ENCODE results near the gene POLR3B. TPM values are rescaled to one million over a fixed set of nuclear protein-coding genes. Genes with fewer than 3 reads are reported as not detected.

POLR3B gene
- total and polyA plus RNA-seq, 2 of the 8 experiments (the other 6 are each of a cell fraction or from before 2014, with no cell fraction given), result 5.0 to 13.2 TPM

DNA sequence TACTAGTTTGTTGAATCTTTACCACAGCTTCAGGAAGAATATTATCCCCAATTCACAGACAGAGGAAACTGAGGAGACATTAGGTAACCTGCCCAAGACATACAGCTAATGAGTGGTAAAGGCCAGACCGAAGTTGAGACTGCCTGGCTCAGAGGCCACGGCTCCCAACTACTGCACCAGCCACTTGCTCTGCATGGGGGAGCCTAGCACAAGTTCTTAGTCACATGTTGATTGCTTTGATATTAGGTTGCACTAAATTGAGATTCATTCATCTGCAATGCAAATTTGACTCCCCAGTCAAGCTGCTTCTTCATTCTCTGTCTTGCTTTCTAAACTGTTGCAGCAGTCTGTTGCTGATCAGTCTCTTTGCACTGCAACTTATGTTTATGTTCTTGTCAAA, 25.9 kb upstream of the POLR3B start:
- Histone ChIP-seq H2BK15ac (ENCODE audit: low read length) (no peak overlapping the region), H2BK5ac (ENCODE audit: low read depth, low read length) (no peak overlapping the region), H3K4me1 (replicated peaks in 1 of 4; ENCODE audit: control insufficient read depth in 3 of 4, insufficient read depth in 4 of 4, low read length in 3 of 4) (peaks cover 2 to 6% (median 4%) of the 10 kb centered on the region in 4 experiments; a peak in 4 of 7 replicates), H4K91ac (replicated peaks; ENCODE audit: insufficient read length, low read length) (no peak overlapping the region), H3K14ac (ENCODE audit: insufficient read length) (no peak overlapping the region), H3K56ac (replicated peaks; ENCODE audit: insufficient read length, low read depth, low read length) (no peak overlapping the region), H3K9me3 (ENCODE audit: insufficient read depth in 2 of 2, low read depth in 1 of 2, low read length in 1 of 2) (peaks cover 0 to 5% of the 10 kb centered on the region in 2 experiments; a peak in 3 of 4 replicates), H2BK12ac (ENCODE audit: low read depth, low read length) (no peak overlapping the region), H3K4me3 (ENCODE audit: extremely low read depth in 1 of 4, insufficient read depth in 2 of 4, low read depth in 3 of 4, low read length in 4 of 4) (no peak overlapping the region), H3K9ac (replicated peaks in 1 of 4; ENCODE audit: extremely low read depth in 1 of 4, low read depth in 3 of 4, low read length in 3 of 4) (no peak overlapping the region), H3K27me3 (replicated peaks in 1 of 4; ENCODE audit: control insufficient read depth in 3 of 4, extremely low read depth in 1 of 4, insufficient read depth in 3 of 4, low read length in 3 of 4) (no peaks in the 10 kb centered on the region), H3K27ac (ENCODE audit: low read depth, low read length) (no peak overlapping the region), H2BK20ac (ENCODE audit: low read length) (no peak overlapping the region), H4K20me1 (replicated peaks in 1 of 2; ENCODE audit: control insufficient read depth in 1 of 2, insufficient read depth in 2 of 2, low read length in 2 of 2) (no peaks in the 10 kb centered on the region), H3K79me2 (ENCODE audit: control insufficient read depth in 1 of 2, insufficient read depth in 2 of 2, low read length in 2 of 2) (no peaks in the 10 kb centered on the region), H3K79me1 (ENCODE audit: low read depth, low read length) (no peaks in the 10 kb centered on the region), H4K8ac (ENCODE audit: extremely low read depth, insufficient read depth, low read length) (no peak overlapping the region), H2AK5ac (ENCODE audit: low read depth, low read length) (no peak overlapping the region), H3K36me3 (ENCODE audit: control insufficient read depth in 2 of 4, insufficient read depth in 4 of 4, low read length in 3 of 4) (no peaks in the 10 kb centered on the region; a peak in 1 of 8 replicates), H3K23ac (ENCODE audit: insufficient read length) (no peak overlapping the region), H3K4me2 (ENCODE audit: insufficient read depth in 1 of 2, low read depth in 2 of 2, low read length in 2 of 2) (no peak overlapping the region), H3K23me2 (ENCODE audit: low read depth, low read length) (no peaks in the 10 kb centered on the region), H3K18ac (ENCODE audit: extremely low read depth, low read length) (no peak overlapping the region), H4K5ac (ENCODE audit: insufficient read length, low read depth, low read length) (no peak overlapping the region), H2AFZ (ENCODE audit: low read length) (no peak overlapping the region), H2BK120ac (replicated peaks; ENCODE audit: low read depth, low read length) (no peak overlapping the region), H3K4ac (replicated peaks; ENCODE audit: insufficient read length, low read depth, low read length) (no peak overlapping the region)
- POLR2A ChIA-PET (ENCODE audit: partially characterized antibody), result interaction anchor here (1.0 kb wide), 1 partner anchor 11 kb away, joined by 3 read pairs; no protein-coding TSS in a partner anchor
- no peak for DNase-seq (ENCODE audit: low read depth in 1 of 2, low spot score in 2 of 2)
- CTCF ChIA-PET (ENCODE audit: partially characterized antibody), result interaction anchor here (0.8 to 2.1 kb wide), 6 partner anchors 11 to 589 kb away, joined by 3 to 7 read pairs (median 4); no protein-coding TSS in a partner anchor
- WGBS, 2 experiments (ENCODE audit: extremely low coverage in 1 of 2, insufficient coverage in 1 of 2, insufficient read length in 1 of 2, insufficient replicate concordance in 2 of 2, low coverage in 1 of 2, low lambda C conversion rate in 2 of 2, missing lambda C conversion rate in 1 of 2), result 88% methylated on average over 2 of the region's 2 CpGs; no CpG with 5 or more reads in 1 of the 2 experiments
- no peak for FAIRE-seq
- TF ChIP-seq CHD1 (IDR thresholded peaks at IDR 0.05; ENCODE audit: low read depth, low read length) (no peak), EP300 (IDR thresholded peaks at IDR 0.05; ENCODE audit: borderline replicate concordance in 1 of 2, low read depth in 2 of 2, low read length in 2 of 2) (no peak), POLR2A (IDR thresholded peaks at IDR 0.05; ENCODE audit: control extremely low read depth in 1 of 2, low read depth in 2 of 2, low read length in 2 of 2) (no peak), CEBPB (IDR thresholded peaks at IDR 0.05; ENCODE audit: low read depth, low read length) (no peak), EGR1 (IDR thresholded peaks at IDR 0.05; ENCODE audit: borderline replicate concordance, low read depth, low read length) (no peak)

Measured in H1 (cell line).